MM.1S (cell line): ENCODE results near the gene TRIM72.

Experiments used
- CTCF ChIP-seq: fragments of 300-600 bp; sonication (generic); IDR thresholded peaks from 2 replicates; pipeline ENCODE4 v1.5.1; 2016; ENCODE audit warnings: antibody characterized with exemption, low read length, mixed read lengths
- EZH2 ChIP-seq: fragments of 300-600 bp; sonication (generic); optimal IDR thresholded peaks from 2 replicates; pipeline ENCODE3; 2017; ENCODE audit warnings: low read depth, mild to moderate bottlenecking, antibody characterized with exemption, low read length, mixed read lengths

GRCh38 chr16:31217136-31217530 lies 3.2 kb downstream of the TRIM72 start:
- TF ChIP-seq CTCF (no peak), EZH2 (no peak)
